Measurements from ENCODE around the gene ENTREP3. TPM values are rescaled to one million over a fixed set of nuclear protein-coding genes. Genes with fewer than 3 reads are reported as not detected.
A peak's percentile ranks its signal among the peaks of the same experiment; 100 is the strongest.

ENTREP3 gene
- total and polyA plus RNA-seq, 2 donors (not counting 3 experiments of a cell fraction or from before 2014, with no cell fraction given) = 27.4 to 62.7 TPM

DNA sequence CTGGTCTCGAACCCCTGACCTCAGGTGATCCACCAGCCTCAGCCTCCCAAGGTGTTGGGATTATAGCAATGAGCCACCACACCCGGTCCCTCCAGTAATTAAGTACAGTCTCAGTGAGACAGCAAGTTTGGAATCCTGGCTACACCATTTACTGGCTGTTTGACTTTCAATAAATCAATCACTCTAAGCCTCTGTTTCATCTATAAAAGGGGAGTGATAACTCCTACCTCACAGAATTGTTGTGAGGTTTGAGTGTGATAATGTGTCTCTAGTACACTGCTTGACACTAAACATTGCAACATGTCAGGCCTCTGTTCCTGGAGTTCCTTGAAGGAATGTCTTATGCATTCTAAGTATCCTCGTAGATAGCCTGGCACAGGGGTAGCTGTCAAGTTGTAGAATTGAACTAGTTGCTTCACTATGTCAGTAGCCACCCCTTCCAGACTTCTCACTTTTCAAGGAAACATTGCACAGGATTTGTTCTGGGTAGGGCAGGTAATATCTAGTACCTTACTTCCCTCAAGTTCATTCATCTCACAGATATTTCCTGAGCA is 12.4 kb downstream of the ENTREP3 start:
- Histone ChIP-seq H3K79me2 (ENCODE audit: control insufficient read depth, insufficient read depth, low read length) (peaks cover 7% of the 10 kb centered on the region), H3K27me3 (ENCODE audit: control insufficient read depth in 2 of 2, insufficient read depth in 2 of 2, low read length in 2 of 2) (no peaks in the 10 kb centered on the region), H3K9me1 (replicated peaks; ENCODE audit: control insufficient read depth, extremely low read depth, insufficient read depth, low read length) (no peaks in the 10 kb centered on the region), H2AFZ (ENCODE audit: low read depth, low read length) (no peak overlapping the region), H3K9ac (replicated peaks; ENCODE audit: extremely low read depth, insufficient read depth, low read length) (no peak overlapping the region), H3K4me1 (ENCODE audit: control insufficient read depth, extremely low read depth, insufficient read depth, low read length) (peaks cover 16% of the 10 kb centered on the region), H3K9me3 (replicated peaks; ENCODE audit: control insufficient read depth, insufficient read depth, low read length) (no peaks in the 10 kb centered on the region), H3K4me2 (ENCODE audit: insufficient read depth, low read length) (peak overlapping the region; percentile 76), H4K20me1 (replicated peaks; ENCODE audit: control insufficient read depth, extremely low read depth, insufficient read depth, low read length) (no peaks in the 10 kb centered on the region), H3K36me3 (ENCODE audit: control insufficient read depth in 2 of 2, extremely low read depth in 1 of 2, insufficient read depth in 2 of 2, low read length in 2 of 2) (peaks cover 5 to 9% of the 10 kb centered on the region in 2 experiments), H3K27ac (ENCODE audit: insufficient read depth, low read depth, low read length) (no peak overlapping the region), H3K4me3 (replicated peaks in 1 of 3; ENCODE audit: insufficient read depth in 1 of 3, low read depth in 1 of 3, low read length in 3 of 3) (peak overlapping the region in 2 of 3 experiments; percentile 48 to 61)
- DNase-seq (ENCODE audit: low read depth, low spot score) = no peak
- no TSS peak for BruUV-seq (replicated peaks)
- TF ChIP-seq, protein P1, sequence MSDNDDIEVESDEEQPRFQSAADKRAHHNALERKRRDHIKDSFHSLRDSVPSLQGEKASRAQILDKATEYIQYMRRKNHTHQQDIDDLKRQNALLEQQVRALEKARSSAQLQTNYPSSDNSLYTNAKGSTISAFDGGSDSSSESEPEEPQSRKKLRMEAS (IDR thresholded peaks at IDR 0.05; ENCODE audit: insufficient read depth, insufficient read length) = no peak
- no peak for TF ChIP-seq EZH2 (IDR thresholded peaks at IDR 0.05; ENCODE audit: borderline replicate concordance, low read depth, low read length, severe bottlenecking)
- TF ChIP-seq, protein P2, sequence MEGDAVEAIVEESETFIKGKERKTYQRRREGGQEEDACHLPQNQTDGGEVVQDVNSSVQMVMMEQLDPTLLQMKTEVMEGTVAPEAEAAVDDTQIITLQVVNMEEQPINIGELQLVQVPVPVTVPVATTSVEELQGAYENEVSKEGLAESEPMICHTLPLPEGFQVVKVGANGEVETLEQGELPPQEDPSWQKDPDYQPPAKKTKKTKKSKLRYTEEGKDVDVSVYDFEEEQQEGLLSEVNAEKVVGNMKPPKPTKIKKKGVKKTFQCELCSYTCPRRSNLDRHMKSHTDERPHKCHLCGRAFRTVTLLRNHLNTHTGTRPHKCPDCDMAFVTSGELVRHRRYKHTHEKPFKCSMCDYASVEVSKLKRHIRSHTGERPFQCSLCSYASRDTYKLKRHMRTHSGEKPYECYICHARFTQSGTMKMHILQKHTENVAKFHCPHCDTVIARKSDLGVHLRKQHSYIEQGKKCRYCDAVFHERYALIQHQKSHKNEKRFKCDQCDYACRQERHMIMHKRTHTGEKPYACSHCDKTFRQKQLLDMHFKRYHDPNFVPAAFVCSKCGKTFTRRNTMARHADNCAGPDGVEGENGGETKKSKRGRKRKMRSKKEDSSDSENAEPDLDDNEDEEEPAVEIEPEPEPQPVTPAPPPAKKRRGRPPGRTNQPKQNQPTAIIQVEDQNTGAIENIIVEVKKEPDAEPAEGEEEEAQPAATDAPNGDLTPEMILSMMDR (IDR thresholded peaks at IDR 0.05; ENCODE audit: extremely low read depth in 1 of 2, insufficient read depth in 1 of 2, low read depth in 1 of 2, low read length in 2 of 2) = no peak
- TF ChIP-seq POLR2A (IDR thresholded peaks at IDR 0.05; ENCODE audit: low read depth, low read length) = no peak
- intact Hi-C loops (cut with micrococcal nuclease) = no loop called here
- FAIRE-seq = peak; percentile 12
- CTCF ChIA-PET = interaction anchor here (1.2 to 2.1 kb wide), 4 partner anchors 18 to 36 kb away, joined by 3 to 17 read pairs (median 4); no protein-coding TSS in a partner anchor
- dilution Hi-C loops (cut with MboI; ENCODE audit: extremely low pct_ligation_motif_present, low sequenced_read_pairs) = no loop called here
- POLR2A ChIA-PET = no interaction called here

DNA sequence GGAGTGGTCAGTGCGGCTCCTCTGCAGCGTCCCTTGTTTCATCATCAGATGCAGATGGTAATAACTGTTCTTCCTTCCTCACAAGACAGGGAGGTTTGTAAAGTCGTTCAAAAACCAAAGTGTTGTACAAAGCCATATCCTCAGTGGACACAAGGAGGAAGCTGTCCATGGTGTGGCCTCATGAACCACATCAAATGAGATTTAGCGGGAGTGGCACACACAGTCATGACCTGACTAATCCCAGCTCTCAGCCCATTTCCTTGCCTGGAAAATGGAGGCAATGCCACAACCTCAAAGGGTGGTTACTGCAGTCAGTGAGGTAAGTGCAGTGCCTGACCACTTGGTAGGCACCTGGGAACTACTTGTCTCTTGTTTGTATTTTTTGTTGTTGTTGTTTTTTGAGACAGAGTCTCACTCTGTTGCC is 13.4 kb downstream of the ENTREP3 start:
- H3K27ac ChIP-seq (ENCODE audit: insufficient read depth, low read depth, low read length) = no peak overlapping the region
- dilution Hi-C loops (cut with MboI; ENCODE audit: extremely low pct_ligation_motif_present, low sequenced_read_pairs) = no loop called here
- CTCF ChIA-PET = interaction anchor here (1.5 to 2.6 kb wide), 2 partner anchors 9 to 35 kb away, joined by 4 to 16 read pairs; no protein-coding TSS in a partner anchor

More for the DNA sequence above, 13.4 kb downstream of the ENTREP3 start:
- TF ChIP-seq FOS (IDR thresholded peaks at IDR 0.05; ENCODE audit: borderline replicate concordance, insufficient read depth, low read length) (no peak), POLR2AphosphoS5 (IDR thresholded peaks at IDR 0.05; ENCODE audit: insufficient read depth, low read depth, low read length) (no peak), GATA2 (IDR thresholded peaks at IDR 0.05; ENCODE audit: insufficient read depth, insufficient read length, low read depth, low read length) (no peak), POLR2A (IDR thresholded peaks at IDR 0.05; ENCODE audit: low read depth, low read length) (no peak), MYC (IDR thresholded peaks at IDR 0.05; ENCODE audit: low read depth, low read length) (no peak), EZH2 (IDR thresholded peaks at IDR 0.05; ENCODE audit: borderline replicate concordance, low read depth, low read length, severe bottlenecking) (no peak), JUN (IDR thresholded peaks at IDR 0.05; ENCODE audit: borderline replicate concordance, insufficient read depth, insufficient read length, low read depth) (no peak)
- TF ChIP-seq, protein P2 (IDR thresholded peaks at IDR 0.05; ENCODE audit: extremely low read depth in 1 of 2, insufficient read depth in 1 of 2, low read depth in 1 of 2, low read length in 2 of 2) = no peak
- TF ChIP-seq, protein P1 (IDR thresholded peaks at IDR 0.05; ENCODE audit: insufficient read depth, insufficient read length) = no peak
- Histone ChIP-seq H3K4me1 (ENCODE audit: control insufficient read depth, extremely low read depth, insufficient read depth, low read length) (peaks cover 16% of the 10 kb centered on the region), H3K79me2 (ENCODE audit: control insufficient read depth, insufficient read depth, low read length) (peaks cover 7% of the 10 kb centered on the region), H3K27me3 (ENCODE audit: control insufficient read depth in 2 of 2, insufficient read depth in 2 of 2, low read length in 2 of 2) (no peaks in the 10 kb centered on the region), H2AFZ (ENCODE audit: low read depth, low read length) (no peak overlapping the region), H3K36me3 (ENCODE audit: control insufficient read depth in 2 of 2, extremely low read depth in 1 of 2, insufficient read depth in 2 of 2, low read length in 2 of 2) (peaks cover 6 to 7% of the 10 kb centered on the region in 2 experiments), H3K9me3 (replicated peaks; ENCODE audit: control insufficient read depth, insufficient read depth, low read length) (no peaks in the 10 kb centered on the region), H3K9ac (replicated peaks; ENCODE audit: extremely low read depth, insufficient read depth, low read length) (no peak overlapping the region), H3K4me2 (ENCODE audit: insufficient read depth, low read length) (no peak overlapping the region), H3K9me1 (replicated peaks; ENCODE audit: control insufficient read depth, extremely low read depth, insufficient read depth, low read length) (no peaks in the 10 kb centered on the region), H3K4me3 (replicated peaks in 1 of 3; ENCODE audit: insufficient read depth in 1 of 3, low read depth in 1 of 3, low read length in 3 of 3) (no peak overlapping the region), H4K20me1 (replicated peaks; ENCODE audit: control insufficient read depth, extremely low read depth, insufficient read depth, low read length) (no peaks in the 10 kb centered on the region)
- intact Hi-C loops (cut with micrococcal nuclease) = no loop called here
- FAIRE-seq (no peak), DNase-seq (ENCODE audit: low read depth, low spot score) (no peak)
- POLR2A ChIA-PET = no interaction called here
- no TSS peak for BruUV-seq (replicated peaks)

Data from endothelial cell of umbilical vein (primary cell).